GM21381 (cell line): ENCODE data around the gene HDAC1.
"Not testable (repeated sequence)": the region's sequence is repeated elsewhere in the genome, so short reads cannot be mapped to it uniquely, and the experiment has no call there.

Experiments used
- ATAC-seq: cut with Tn5 transposase; IDR thresholded peaks from one replicate; pipeline ENCODE4 v1.9.1; 2021; ENCODE audit warnings: mild to moderate bottlenecking, moderate library complexity; ENCODE audit not compliant: unreplicated experiment

Gene HDAC1

GRCh38 chr1:32345289-32345827 is 53.5 kb downstream of the HDAC1 start:
- ATAC-seq: no peak

GRCh38 chr1:32346532-32347157 is 54.8 kb downstream of the HDAC1 start:
- ATAC-seq: no peak

- ATAC-seq: no peak
These were observed 57.4 kb downstream of the HDAC1 start for GRCh38 chr1:32349211-32349708.

GRCh38 chr1:32350785-32351398 is 59.0 kb downstream of the HDAC1 start:
- peak; percentile 29 for ATAC-seq

GRCh38 chr1:32351399-32352238 is 59.7 kb downstream of the HDAC1 start:
- peak; percentile 95 for ATAC-seq

GRCh38 chr1:32352239-32352745 is 60.4 kb downstream of the HDAC1 start:
- ATAC-seq: no peak

- ATAC-seq: no peak
These were observed 61.0 kb downstream of the HDAC1 start for GRCh38 chr1:32352831-32353383.

- ATAC-seq: no peak
These were observed 61.5 kb downstream of the HDAC1 start for GRCh38 chr1:32353431-32353830.

- ATAC-seq: no peak
These were observed 62.1 kb downstream of the HDAC1 start for GRCh38 chr1:32353886-32354570.

- ATAC-seq: not testable (repeated sequence)
These were observed 63.9 kb downstream of the HDAC1 start for GRCh38 chr1:32355778-32356177.

- no peak for ATAC-seq
These were observed 64.6 kb downstream of the HDAC1 start for GRCh38 chr1:32356478-32356877.

- no peak for ATAC-seq
These were observed 65.7 kb downstream of the HDAC1 start for GRCh38 chr1:32357614-32358013.

GRCh38 chr1:32358435-32358834 is 66.6 kb downstream of the HDAC1 start:
- no peak for ATAC-seq

GRCh38 chr1:32361308-32361673 is 69.4 kb downstream of the HDAC1 start:
- no peak for ATAC-seq

- ATAC-seq: no peak
These were observed 70.0 kb downstream of the HDAC1 start for GRCh38 chr1:32361674-32362473.

GRCh38 chr1:32362474-32363313 is 70.8 kb downstream of the HDAC1 start, which contains the start of the genes FAM229A and TSSK3:
FAM229A (minus strand) TSS chr1:32362485; CDS start chr1:32362091, 394 bp downstream.
TSSK3 (plus strand) TSS chr1:32362539; CDS start chr1:32362702, 163 bp downstream.
- ATAC-seq: no peak

GRCh38 chr1:32363713-32364112 is 71.8 kb downstream of the HDAC1 start:
- no peak for ATAC-seq

- no peak for ATAC-seq
These were observed 73.0 kb downstream of the HDAC1 start for GRCh38 chr1:32364836-32365235.
